ENCODE data around the gene POFUT2. TPM values are rescaled to one million over a fixed set of nuclear protein-coding genes. Genes with fewer than 3 reads are reported as not detected.

Gene POFUT2
- total RNA-seq, 1 experiment from 2014 or later: 18.6 TPM

DNA sequence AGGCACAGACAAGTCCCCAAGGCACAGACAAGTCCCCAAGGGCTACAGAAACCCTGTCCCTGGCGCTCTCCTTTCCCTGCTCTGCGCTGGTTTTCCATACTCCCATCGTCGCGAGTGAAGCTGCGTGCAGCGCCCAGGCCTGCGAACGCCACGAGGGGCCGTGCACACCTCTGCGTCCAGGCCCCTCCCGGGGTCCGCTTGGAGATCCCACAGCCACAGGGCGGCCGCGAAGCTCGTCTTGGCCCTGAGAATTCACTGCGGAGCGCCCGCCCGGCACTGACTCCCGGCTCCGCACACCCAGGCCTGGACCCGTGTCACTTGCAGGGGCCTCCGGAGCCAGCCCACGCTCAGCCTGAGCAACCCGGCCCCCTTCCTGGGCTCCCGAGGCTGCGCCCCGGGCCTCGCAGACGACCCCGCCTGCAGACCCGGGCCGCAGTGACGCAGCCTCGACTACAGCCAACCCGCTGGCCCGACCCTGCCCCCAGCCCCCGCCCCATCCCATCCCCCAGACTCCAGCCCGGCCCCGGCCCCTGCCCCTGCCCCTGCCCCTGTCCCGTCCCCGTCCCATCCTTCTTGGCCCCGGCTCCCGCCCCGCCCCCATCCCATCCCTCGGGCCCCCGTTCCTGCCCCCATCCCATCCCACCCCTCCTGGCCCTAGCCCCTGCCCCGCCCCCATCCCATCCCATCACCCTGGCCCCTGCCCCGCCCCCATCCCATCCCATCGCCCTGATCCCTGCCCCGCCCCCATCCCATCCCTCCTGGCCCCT is 841 bp downstream of the POFUT2 start:
- DNase-seq (ENCODE audit: extremely low read depth, low read depth): no peak

DNA sequence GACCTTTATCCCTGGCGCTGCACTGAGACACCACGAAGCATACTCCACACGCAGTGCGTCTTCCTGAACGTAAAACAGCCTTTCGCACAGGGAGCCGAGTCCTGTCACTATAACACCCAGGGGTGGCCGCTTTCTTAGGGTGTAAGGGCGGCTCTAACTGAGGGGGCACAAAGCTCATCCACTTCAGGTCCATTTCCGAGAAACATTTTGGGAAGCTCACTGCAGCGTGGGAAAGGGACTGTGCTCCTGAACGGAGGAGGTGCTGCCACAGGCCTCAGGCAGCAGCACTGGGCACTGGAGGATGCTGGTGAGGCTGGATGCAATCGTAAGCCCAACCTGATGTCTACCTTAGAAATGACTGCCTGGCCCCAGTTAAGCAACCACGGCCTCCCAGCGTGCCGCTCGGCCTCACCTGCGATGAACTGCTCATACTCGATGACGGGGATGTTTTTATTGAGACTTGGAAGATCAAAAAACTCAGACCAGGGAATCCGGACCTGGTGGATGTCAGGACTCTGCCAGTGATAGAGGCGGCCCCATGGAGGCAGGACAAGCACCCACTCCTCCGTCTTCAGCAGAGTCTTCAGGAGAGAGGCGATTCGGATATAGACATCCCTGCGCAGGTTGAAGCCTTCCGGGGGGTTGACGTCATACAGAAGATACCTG is 2.3 kb downstream of the POFUT2 start:
- DNase-seq (ENCODE audit: extremely low read depth, low read depth): no peak

- no peak for DNase-seq (ENCODE audit: extremely low read depth, low read depth)
Measured at GRCh38 chr21:45284456-45284741, 3.3 kb downstream of the POFUT2 start.

- DNase-seq (ENCODE audit: extremely low read depth, low read depth): no peak
Measured at GRCh38 chr21:45283611-45284455, 3.9 kb downstream of the POFUT2 start.

- no peak for DNase-seq (ENCODE audit: extremely low read depth, low read depth)
Measured at GRCh38 chr21:45283035-45283610, 4.6 kb downstream of the POFUT2 start.

DNA sequence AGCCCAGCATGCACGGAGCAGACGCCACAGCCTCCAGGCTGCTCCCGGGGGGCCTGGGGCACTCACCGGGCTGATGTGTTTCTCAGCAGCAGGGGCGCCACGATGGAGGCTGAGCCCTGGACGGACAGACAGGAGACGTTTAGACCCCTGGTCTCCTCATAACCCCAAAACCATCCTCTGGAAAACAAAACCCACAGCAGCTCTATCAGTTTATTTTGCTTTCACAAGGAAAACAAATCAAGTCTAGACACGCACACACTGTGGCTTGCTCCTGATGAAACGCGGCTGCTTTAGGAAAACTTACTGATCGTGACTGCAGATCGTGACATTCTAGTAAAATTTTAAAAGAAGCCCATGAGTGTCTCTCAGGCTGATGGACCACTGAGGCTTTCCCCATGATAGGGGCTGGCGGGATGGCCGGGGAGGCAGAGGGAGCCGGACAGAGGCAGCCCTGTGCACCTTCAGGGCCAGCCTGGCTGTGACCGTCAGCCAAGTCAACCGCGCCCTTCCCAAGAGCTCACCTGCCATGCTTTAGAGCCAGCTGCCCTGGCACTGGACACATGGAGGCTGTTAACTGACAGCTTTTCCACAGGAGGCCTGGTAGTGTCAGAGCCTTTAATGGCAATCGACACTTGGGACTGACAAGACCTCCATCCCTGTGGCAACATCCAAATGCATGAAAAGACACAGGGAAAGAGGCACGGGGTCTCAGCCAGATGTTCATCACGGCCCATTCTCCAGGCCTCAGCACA is 5.2 kb downstream of the POFUT2 start:
- no peak for DNase-seq (ENCODE audit: extremely low read depth, low read depth)

DNA sequence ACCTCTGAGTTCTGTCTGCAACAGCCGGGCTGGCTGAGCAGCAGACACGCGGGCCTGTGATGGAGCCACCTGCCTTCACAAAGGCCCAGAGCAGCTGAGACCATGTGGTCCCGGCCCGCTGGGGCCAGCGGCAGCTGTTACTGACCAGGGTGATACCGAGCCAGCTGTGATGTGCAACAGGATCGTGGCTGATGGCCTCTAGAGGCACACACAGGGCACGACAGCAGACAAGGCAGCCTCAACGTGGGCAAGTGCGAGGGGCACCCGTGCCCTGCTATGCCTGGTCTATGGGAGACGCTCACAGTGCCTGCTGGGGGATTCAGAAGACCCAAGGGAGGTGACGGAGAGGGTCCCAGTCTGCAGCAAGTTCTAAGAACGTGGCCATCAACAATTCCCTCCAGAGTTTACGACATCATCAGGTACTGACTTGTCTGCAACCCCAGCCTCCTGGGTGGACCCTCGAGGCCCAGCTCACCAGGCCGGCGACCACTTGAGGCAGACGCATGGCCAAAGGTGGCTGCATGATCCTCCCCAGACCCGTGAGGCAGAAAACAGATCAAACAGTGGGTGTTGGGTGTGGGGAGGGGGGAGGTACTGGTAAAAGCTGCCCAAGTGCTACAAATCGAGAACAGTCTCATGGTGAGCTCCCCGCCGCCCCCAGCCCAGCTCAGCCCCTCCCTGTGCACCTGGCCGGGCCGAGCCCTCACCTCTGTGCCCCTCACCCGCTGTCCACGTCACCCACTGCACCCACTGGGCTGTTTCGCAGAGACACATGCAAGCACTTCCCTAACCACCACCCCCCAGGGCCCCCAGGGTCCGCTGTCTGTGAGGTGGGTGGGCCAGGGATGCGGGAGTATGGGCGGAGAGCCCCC is 6.0 kb downstream of the POFUT2 start:
- DNase-seq (ENCODE audit: extremely low read depth, low read depth): no peak

GRCh38 chr21:45280969-45281368 is 6.7 kb downstream of the POFUT2 start:
- DNase-seq (ENCODE audit: extremely low read depth, low read depth): no peak

GRCh38 chr21:45280178-45280821 is 7.4 kb downstream of the POFUT2 start:
- DNase-seq (ENCODE audit: extremely low read depth, low read depth): no peak

GRCh38 chr21:45279446-45280177 is 8.1 kb downstream of the POFUT2 start:
- no peak for DNase-seq (ENCODE audit: extremely low read depth, low read depth)

DNA sequence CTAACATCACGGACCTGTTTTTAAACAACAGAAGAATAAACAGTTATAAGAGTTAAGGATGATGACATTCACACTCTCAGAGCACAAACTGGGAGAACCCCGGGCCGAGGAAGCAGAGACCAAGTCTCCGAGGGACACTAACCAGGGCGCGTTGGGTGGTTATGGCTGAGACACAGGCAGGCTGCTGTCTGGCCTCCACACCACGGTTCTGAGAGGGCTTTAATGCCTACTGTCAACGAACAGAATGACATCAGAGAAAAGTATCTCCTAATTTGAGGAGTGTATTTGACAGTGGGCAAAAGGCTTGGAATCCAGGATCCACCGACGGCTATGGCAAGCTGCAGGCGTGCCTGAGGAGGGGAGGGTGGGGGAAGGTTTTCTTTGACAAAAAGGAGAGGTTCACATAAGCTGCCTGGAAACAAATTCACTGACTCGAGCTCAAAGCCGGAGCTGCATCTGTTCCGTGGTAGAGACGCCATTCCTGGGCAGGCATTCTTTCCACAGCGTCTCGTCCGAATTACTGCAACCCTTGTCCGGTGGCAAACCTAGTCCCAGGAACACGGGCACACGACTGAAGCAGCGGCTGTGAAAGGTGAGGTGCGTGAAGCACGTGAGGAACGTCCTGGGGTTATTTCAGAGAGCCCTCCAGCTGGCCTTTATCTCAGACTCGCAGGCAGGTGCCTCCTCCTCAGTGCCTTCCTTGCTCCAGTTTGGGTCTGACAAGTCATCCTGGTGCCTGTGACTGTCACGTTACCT is 9.4 kb downstream of the POFUT2 start:
- no peak for DNase-seq (ENCODE audit: extremely low read depth, low read depth)

DNA sequence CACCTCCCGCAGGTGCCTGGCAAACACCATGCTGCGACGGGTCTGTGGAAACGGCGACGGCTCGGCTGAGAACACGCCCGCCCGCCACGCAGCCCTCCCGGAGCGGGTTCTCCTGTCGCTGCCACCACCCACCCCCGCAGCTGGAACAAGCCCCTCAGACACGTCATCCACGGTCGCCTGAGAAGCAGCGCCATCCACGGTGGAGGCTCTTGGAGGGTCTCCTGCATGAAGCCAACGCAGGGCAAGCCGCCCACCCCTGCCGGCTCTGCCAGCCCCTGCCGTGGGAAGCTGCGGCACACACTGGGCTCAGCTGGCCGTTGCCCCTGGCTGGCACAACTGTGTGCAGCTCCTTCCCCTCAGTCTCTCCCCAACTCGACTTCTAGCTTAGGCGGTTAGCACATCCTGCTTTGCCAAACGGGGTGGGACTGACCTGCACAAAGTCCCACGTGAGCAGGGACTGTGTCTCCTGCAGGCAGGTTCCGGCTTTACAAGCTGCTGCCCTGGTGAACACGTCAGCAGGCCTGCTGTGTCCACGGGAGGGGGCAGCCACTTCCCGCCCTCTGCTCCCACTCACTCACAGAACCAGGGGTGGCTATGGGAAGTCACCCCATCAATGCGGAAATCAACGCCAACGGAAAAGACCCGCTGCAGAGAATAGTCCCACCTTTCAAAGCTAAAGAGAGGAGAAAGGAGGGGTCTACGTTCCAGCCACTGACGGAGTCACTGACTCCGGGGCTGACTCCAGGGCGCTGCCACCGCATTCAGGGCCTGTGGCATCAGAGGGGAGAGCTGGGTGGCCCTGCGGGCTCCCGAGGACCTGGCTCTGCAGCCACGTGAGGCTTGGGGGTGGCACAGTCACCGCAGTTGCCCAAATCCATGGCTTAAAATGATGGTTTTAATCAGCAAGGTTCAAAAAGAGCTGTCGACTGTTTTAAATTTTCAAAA is 10.3 kb downstream of the POFUT2 start:
- DNase-seq (ENCODE audit: extremely low read depth, low read depth): no peak

DNA sequence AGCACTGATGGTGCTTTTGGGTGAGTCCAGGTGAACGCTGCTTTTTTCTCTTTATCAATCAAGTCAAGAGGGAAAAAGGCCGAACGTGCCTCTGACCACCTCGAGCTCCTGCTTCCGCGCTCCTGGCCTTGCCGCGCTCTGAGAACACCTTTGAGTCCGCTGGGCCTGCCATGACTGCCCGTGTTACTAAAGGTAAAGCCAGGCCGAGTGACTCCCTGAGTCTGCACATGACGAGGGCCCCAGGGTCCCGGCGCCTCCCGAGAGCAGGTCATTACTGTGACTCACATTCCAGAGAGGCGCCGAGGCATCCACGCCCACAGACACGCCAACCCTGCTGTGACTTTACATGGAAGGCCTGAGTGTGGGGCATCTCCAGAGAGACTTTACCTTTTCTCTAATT is 11.1 kb downstream of the POFUT2 start:
- no peak for DNase-seq (ENCODE audit: extremely low read depth, low read depth)

DNA sequence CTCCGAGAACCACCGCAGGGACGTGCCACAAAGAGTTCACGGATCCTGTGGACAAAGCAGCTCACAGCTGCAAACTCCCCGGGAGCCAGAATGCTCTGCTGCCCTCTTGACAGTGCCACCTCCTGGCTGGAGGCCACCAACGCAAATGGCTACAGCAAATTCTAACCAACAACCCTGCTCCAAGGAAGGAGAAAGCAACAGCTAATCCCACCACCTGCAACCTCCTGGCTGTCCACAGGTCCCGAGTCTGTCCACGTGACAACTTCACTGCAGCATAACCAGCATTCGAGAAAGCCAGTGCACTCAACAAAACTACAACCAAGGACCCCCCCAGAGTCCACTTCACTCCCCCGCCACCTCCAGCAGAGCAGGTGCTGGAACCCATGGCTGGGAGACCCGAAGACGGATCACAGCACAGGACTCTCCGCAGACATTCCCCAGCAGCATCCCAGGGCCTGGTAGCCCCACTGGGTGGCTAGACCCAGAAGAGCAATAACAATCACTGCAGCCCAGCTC is 17.3 kb downstream of the POFUT2 start:
- DNase-seq (ENCODE audit: extremely low read depth, low read depth): no peak

- no peak for DNase-seq (ENCODE audit: extremely low read depth, low read depth)
Measured at GRCh38 chr21:45269861-45270260, 17.8 kb downstream of the POFUT2 start.

DNA sequence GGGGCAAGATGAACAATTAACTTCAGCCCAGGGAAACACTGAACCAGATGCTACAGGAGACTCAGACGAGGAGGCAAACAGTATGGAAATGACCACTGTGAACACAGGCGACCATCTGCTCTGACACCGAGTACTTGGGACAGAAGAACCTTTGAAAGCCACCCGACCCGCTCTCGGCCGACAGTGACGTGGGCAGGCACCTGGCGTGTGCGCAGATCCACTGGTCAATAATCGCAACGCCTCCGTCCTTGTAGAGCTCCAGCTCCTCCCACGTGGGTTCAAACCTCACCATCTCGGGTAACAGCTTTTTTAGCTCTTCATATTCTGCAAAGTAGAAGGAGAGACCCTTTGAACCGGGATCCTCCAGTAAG is 20.3 kb downstream of the POFUT2 start:
- no peak for DNase-seq (ENCODE audit: extremely low read depth, low read depth)
